ENCODE data around the gene GPN2.

DNA sequence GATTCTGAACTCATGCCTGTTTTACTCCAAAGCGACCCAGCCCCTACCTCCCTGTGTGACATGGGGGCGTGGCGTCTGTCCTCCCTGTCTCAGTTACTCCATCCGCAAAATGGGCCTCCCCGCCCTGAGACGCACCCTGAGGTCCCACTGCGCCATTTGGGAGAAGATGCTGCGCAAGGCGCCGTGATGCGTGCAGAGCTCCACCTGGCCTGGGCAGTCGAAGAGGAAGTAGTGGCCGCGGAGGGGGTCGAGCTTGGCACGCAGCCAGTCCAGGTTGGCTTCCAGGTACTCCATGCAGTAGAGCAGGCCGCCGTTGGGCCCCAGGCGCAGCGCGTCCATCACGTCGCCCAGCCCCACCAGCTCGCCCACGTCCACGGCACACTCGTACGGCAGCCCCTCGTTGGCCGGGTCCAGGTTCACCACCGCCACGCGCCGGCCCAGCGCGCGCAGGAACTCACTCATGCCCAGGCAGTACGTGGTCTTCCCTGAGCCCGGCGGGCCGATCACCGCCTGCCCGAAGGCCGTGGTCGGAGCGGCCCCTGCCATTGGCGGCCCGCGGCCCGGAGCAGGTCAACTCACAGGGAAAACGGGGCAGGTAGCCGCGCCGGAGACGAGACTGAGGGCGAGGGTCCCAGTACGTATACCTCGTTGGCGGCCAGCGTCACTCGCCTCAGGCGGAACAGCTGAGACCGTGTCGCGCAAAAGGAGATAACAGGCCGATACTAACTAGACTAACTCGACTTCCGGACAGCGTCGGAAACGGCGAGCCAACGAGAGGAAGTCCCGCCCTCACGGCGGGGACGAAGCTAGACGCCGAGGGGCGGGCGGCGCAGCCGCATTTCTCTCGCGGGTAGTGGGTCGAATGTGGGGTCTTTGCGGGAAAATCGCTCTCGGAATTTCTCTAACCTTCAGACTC is at the start of gene GPN2:
- TF ChIP-seq, protein P1, sequence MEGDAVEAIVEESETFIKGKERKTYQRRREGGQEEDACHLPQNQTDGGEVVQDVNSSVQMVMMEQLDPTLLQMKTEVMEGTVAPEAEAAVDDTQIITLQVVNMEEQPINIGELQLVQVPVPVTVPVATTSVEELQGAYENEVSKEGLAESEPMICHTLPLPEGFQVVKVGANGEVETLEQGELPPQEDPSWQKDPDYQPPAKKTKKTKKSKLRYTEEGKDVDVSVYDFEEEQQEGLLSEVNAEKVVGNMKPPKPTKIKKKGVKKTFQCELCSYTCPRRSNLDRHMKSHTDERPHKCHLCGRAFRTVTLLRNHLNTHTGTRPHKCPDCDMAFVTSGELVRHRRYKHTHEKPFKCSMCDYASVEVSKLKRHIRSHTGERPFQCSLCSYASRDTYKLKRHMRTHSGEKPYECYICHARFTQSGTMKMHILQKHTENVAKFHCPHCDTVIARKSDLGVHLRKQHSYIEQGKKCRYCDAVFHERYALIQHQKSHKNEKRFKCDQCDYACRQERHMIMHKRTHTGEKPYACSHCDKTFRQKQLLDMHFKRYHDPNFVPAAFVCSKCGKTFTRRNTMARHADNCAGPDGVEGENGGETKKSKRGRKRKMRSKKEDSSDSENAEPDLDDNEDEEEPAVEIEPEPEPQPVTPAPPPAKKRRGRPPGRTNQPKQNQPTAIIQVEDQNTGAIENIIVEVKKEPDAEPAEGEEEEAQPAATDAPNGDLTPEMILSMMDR (IDR thresholded peaks at IDR 0.05) = no peak
- TF ChIP-seq EZH2 (IDR thresholded peaks at IDR 0.05) = no peak

All from neural progenitor cell (in vitro differentiated cells).